ENCODE data around the gene EFCAB5.
"Not testable (repeated sequence)": the region's sequence is repeated elsewhere in the genome, so short reads cannot be mapped to it uniquely, and the experiment has no call there.

EFCAB5 gene

GRCh38 chr17:30021708-30022317, 80.4 kb downstream of the EFCAB5 start:
- DNase-seq: no peak

- DNase-seq: not testable (repeated sequence)
Observed at GRCh38 chr17:30025325-30025724, 83.9 kb downstream of the EFCAB5 start.

- DNase-seq: no peak
Observed at GRCh38 chr17:30027676-30028075, 86.2 kb downstream of the EFCAB5 start.

GRCh38 chr17:30031214-30031869, 89.9 kb downstream of the EFCAB5 start:
- DNase-seq: no peak

- no peak for DNase-seq
Observed at GRCh38 chr17:30035369-30035768, 93.9 kb downstream of the EFCAB5 start.

GRCh38 chr17:30040719-30041518, 99.5 kb downstream of the EFCAB5 start:
- not testable (repeated sequence) for DNase-seq

- DNase-seq: no peak
Observed at GRCh38 chr17:30041551-30041950, 100.1 kb downstream of the EFCAB5 start.

- no peak for DNase-seq
Observed at GRCh38 chr17:30062372-30062771, 120.9 kb downstream of the EFCAB5 start.

GRCh38 chr17:30064738-30065137, 123.3 kb downstream of the EFCAB5 start:
- no peak for DNase-seq

- DNase-seq: no peak
Observed at GRCh38 chr17:30068465-30068864, 127.0 kb downstream of the EFCAB5 start.

- no peak for DNase-seq
Observed at GRCh38 chr17:30074254-30074653, 132.8 kb downstream of the EFCAB5 start.

GRCh38 chr17:30074730-30075129, 133.3 kb downstream of the EFCAB5 start:
- no peak for DNase-seq

GRCh38 chr17:30082773-30083172, 141.3 kb downstream of the EFCAB5 start:
- DNase-seq: no peak

GRCh38 chr17:30084788-30085187, 143.4 kb downstream of the EFCAB5 start:
- no peak for DNase-seq

GRCh38 chr17:30086896-30087295, 145.5 kb downstream of the EFCAB5 start:
- no peak for DNase-seq

- not testable (repeated sequence) for DNase-seq
Observed at GRCh38 chr17:30087431-30087830, 146.0 kb downstream of the EFCAB5 start.

- no peak for DNase-seq
Observed at GRCh38 chr17:30091121-30091670, 149.8 kb downstream of the EFCAB5 start.

GRCh38 chr17:30091771-30092170, 150.3 kb downstream of the EFCAB5 start:
- peak; percentile 5 for DNase-seq

- DNase-seq: no peak
Observed at GRCh38 chr17:30092886-30093285, 151.5 kb downstream of the EFCAB5 start.

- no peak for DNase-seq
Observed at GRCh38 chr17:30093463-30094147, 152.2 kb downstream of the EFCAB5 start.

- DNase-seq: no peak
Observed at GRCh38 chr17:30095507-30096244, 154.2 kb downstream of the EFCAB5 start.

- no peak for DNase-seq
Observed at GRCh38 chr17:30101686-30102390, 160.4 kb downstream of the EFCAB5 start.
